Fibroblast of lung (primary cell): ENCODE results near the gene GOLGA3. TPM values are rescaled to one million over a fixed set of nuclear protein-coding genes. Genes with fewer than 3 reads are reported as not detected.

Experiments
- DNase-seq, 2 donors: peaks; one replicate each; pipeline versions ENCODE4 v3.0.0 to v3.0.0-alpha.2; 2010; ENCODE audit warnings: low read depth in 2 of 2
- H2AFZ ChIP-seq: 2 replicates; pipeline ENCODE4 v1.5.1; 2012; ENCODE audit warnings: low read length, control low read depth, inconsistent platforms
- H3K27ac ChIP-seq: 2 replicates; pipeline ENCODE4 v1.5.1; 2011; ENCODE audit warnings: low read length, control low read depth; ENCODE audit not compliant: insufficient read depth
- H3K27me3 ChIP-seq: 2 replicates; pipeline ENCODE4 v1.5.1; 2011; ENCODE audit warnings: mild to moderate bottlenecking, low read length; ENCODE audit not compliant: control insufficient read depth, insufficient read depth
- H3K36me3 ChIP-seq: 2 replicates; pipeline ENCODE4 v1.5.1; 2011; ENCODE audit warnings: low read length; ENCODE audit not compliant: control insufficient read depth, insufficient read depth
- H3K4me1 ChIP-seq: 2 replicates; pipeline ENCODE4 v1.5.1; 2011; ENCODE audit warnings: low read length; ENCODE audit not compliant: control insufficient read depth, insufficient read depth; ENCODE audit errors: extremely low read depth
- H3K4me2 ChIP-seq: 2 replicates; pipeline ENCODE4 v1.5.1; 2011; ENCODE audit warnings: low read length, control low read depth; ENCODE audit not compliant: insufficient read depth; ENCODE audit errors: extremely low read depth
- H3K4me3 ChIP-seq, 4 experiments: fragments of 200-600 bp in 1 of 4; sonication (generic) in 1 of 4; replicated peaks in 1 of 4; 2 replicates each; pipeline ENCODE4 v1.5.1; 2011 to 2016; ENCODE audit warnings: low read length in 4 of 4, low read depth in 3 of 4, mild to moderate bottlenecking in 3 of 4, control low read depth in 2 of 4, inconsistent platforms in 1 of 4, mixed read lengths in 1 of 4; ENCODE audit not compliant: insufficient read depth in 1 of 4; ENCODE audit errors: control extremely low read depth in 1 of 4
- H3K79me2 ChIP-seq: 2 replicates; pipeline ENCODE4 v1.5.1; 2012; ENCODE audit warnings: mild to moderate bottlenecking, low read length, inconsistent platforms; ENCODE audit not compliant: control insufficient read depth, insufficient read depth
- H3K9ac ChIP-seq: 2 replicates; pipeline ENCODE4 v1.5.1; 2011; ENCODE audit warnings: mild to moderate bottlenecking, low read length, control low read depth; ENCODE audit not compliant: insufficient read depth
- H3K9me3 ChIP-seq: 2 replicates; pipeline ENCODE4 v1.5.1; 2012; ENCODE audit warnings: low read depth, low read length; ENCODE audit not compliant: control insufficient read depth, insufficient read depth
- H4K20me1 ChIP-seq: 2 replicates; pipeline ENCODE4 v1.5.1; 2011; ENCODE audit warnings: low read length; ENCODE audit not compliant: control insufficient read depth, insufficient read depth; ENCODE audit errors: extremely low read depth
- EZH2 ChIP-seq: IDR thresholded peaks from 2 replicates; pipeline ENCODE4 v1.5.1; 2012; ENCODE audit warnings: low read length, control low read depth, mild to moderate bottlenecking; ENCODE audit errors: missing control alignments
- polyA plus RNA-seq, 2 donors: library from polyadenylated mRNA; depleted of rRNA in 1 of 2; stranded (reverse) in 1 of 2; unstranded in 1 of 2; fragments of >200 nt; gene quantifications; 2 replicates each; pipeline ENCODE4 v1.2.1, GENCODE V29; 2011 to 2012; ENCODE audit warnings: missing spikeins in 1 of 2
- total RNA-seq: library from RNA; depleted of rRNA; stranded (reverse); fragments of >200 nt; gene quantifications from 2 replicates; pipeline ENCODE4 v1.2.1, GENCODE V29; 2014
- TF ChIP-seq, protein P1 (sequence below), 2 donors: IDR thresholded peaks in 1 of 2; conservative IDR thresholded peaks in 1 of 2; 1 replicate in 1 of 2; 2 replicates in 1 of 2; pipeline ENCODE4 v1.5.1; 2011 to 2012; ENCODE audit warnings: low read length in 2 of 2, control low read depth in 1 of 2, inconsistent platforms in 1 of 2, low read depth in 1 of 2, mild to moderate bottlenecking in 1 of 2

GOLGA3 gene
- total and polyA plus RNA-seq, 2 donors (not counting 1 experiment from before 2014, with no cell fraction given) = 28.3 to 133 TPM

DNA sequence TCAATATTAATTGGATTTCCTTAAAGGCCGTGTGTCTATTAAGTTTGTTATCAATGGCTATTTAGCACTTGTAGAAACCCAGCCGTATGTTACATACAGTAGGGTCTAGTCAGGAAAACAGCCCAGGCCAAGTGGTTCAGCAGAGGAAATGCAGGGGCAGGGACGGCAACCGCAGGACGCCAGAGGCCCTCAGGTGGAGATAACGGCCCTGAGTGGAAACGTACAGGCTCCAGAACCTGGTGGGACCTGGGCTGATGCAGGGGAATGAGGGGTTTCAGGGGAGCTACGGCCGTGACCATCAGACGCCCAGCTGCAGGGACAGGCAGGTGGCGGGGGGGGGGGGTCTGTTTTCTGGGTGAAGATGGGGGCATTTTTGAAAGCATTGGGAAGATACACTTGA lies 63.3 kb downstream of the GOLGA3 start:
- Histone ChIP-seq H3K4me3 (no peak overlapping the region), H3K4me1 (peaks cover 12% of the 10 kb centered on the region), H3K9ac (no peak overlapping the region), H4K20me1 (no peaks in the 10 kb centered on the region), H3K4me2 (no peak overlapping the region), H3K79me2 (peaks cover 7% of the 10 kb centered on the region), H2AFZ (no peak overlapping the region), H3K9me3 (no peaks in the 10 kb centered on the region), H3K27me3 (no peaks in the 10 kb centered on the region), H3K36me3 (peaks cover 14% of the 10 kb centered on the region), H3K27ac (no peak overlapping the region)
- TF ChIP-seq EZH2 = no peak
- TF ChIP-seq, protein P1, sequence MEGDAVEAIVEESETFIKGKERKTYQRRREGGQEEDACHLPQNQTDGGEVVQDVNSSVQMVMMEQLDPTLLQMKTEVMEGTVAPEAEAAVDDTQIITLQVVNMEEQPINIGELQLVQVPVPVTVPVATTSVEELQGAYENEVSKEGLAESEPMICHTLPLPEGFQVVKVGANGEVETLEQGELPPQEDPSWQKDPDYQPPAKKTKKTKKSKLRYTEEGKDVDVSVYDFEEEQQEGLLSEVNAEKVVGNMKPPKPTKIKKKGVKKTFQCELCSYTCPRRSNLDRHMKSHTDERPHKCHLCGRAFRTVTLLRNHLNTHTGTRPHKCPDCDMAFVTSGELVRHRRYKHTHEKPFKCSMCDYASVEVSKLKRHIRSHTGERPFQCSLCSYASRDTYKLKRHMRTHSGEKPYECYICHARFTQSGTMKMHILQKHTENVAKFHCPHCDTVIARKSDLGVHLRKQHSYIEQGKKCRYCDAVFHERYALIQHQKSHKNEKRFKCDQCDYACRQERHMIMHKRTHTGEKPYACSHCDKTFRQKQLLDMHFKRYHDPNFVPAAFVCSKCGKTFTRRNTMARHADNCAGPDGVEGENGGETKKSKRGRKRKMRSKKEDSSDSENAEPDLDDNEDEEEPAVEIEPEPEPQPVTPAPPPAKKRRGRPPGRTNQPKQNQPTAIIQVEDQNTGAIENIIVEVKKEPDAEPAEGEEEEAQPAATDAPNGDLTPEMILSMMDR (conservative IDR thresholded peaks at IDR 0.05 in 1 of 2, IDR thresholded peaks at IDR 0.05 in 1 of 2; ENCODE audit: low read depth in 1 of 2, low read length in 2 of 2) = no peak
- no peak for DNase-seq

DNA sequence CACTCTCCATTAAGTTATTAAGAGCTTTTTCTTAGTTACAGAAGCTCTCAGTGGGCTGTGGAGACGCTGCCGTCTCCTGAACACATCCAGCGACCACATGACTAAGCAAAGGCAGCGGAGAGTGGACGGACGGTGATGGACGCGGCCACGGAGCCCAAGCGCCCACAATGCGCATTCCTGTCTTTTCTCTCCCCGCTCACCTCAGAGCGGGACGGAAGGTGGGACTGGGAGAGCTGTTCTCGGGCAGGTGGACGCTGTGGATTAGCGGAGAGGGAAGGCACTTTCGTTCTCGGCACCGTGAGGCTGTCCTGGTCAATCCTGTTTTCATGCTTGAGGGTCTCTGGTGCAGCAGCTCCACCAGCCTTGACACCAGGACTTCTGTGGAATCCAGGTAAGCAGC lies 64.4 kb downstream of the GOLGA3 start:
- Histone ChIP-seq H3K4me1 (peaks cover 15% of the 10 kb centered on the region), H3K9ac (no peak overlapping the region), H3K4me3 (no peak overlapping the region), H2AFZ (no peak overlapping the region), H3K4me2 (no peak overlapping the region), H3K27ac (no peak overlapping the region), H3K79me2 (peaks cover 17% of the 10 kb centered on the region), H3K27me3 (no peaks in the 10 kb centered on the region), H4K20me1 (no peaks in the 10 kb centered on the region), H3K9me3 (no peaks in the 10 kb centered on the region), H3K36me3 (peaks cover 7% of the 10 kb centered on the region)
- TF ChIP-seq, protein P1 (conservative IDR thresholded peaks at IDR 0.05 in 1 of 2, IDR thresholded peaks at IDR 0.05 in 1 of 2; ENCODE audit: low read depth in 1 of 2, low read length in 2 of 2) = no peak
- no peak for TF ChIP-seq EZH2
- no peak for DNase-seq

DNA sequence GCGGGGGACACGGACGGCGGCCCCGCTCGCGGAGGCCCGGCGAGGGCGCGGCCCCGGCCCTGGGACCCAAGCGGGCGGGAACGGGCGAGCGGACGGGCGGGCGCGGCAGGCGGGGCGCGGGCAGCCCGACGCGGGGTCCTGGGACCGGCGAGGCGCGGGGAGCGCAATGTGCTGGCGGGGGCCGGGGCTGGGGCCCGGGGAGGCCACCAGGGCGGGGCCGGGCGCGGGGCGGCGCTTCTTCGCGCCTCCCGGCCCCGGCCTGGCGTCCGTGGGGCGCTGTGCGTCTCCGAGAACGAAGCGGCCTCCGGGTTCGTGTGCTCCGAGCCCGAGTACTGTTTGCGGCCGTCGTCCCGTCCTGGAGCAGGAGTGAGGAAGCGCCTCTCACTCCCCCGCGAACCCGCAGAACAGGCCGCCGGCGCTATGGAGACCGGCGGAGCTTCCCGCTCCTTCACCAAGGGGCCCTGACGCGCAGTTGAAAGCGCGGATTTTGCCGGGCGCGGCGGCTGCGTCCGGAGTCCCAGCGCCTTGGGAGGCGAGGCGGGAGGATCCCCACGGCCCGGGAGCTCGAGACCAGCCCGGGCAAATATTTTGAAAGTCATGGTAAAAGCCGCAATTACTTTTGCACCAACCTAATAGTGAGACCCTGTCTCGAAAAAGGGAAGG lies 66.6 kb downstream of the GOLGA3 start:
- peaks cover 39% of the 10 kb centered on the region for H3K79me2 ChIP-seq

More for the DNA sequence above, 66.6 kb downstream of the GOLGA3 start:
- Histone ChIP-seq H3K9ac (peak overlapping the region; percentile 75), H3K4me1 (peaks cover 9% of the 10 kb centered on the region), H3K27ac (peak overlapping the region; percentile 93), H3K27me3 (no peaks in the 10 kb centered on the region), H3K4me3 (peak overlapping the region; percentile 66 to 79 (median 76)), H3K4me2 (peak overlapping the region; percentile 75), H3K36me3 (peaks cover under 1% of the 10 kb centered on the region), H4K20me1 (peaks cover under 1% of the 10 kb centered on the region), H2AFZ (peak overlapping the region; percentile 67), H3K9me3 (no peaks in the 10 kb centered on the region)
- no peak for TF ChIP-seq EZH2
- TF ChIP-seq, protein P1 (conservative IDR thresholded peaks at IDR 0.05 in 1 of 2, IDR thresholded peaks at IDR 0.05 in 1 of 2; ENCODE audit: low read depth in 1 of 2, low read length in 2 of 2) = no peak
- peak; percentile 88 to 89 for DNase-seq
